Femur (tissue), 1 donor: Measurements from ENCODE around the gene KRI1.

Source experiments
- DNase-seq: peaks from one replicate; pipeline ENCODE4 v3.0.0-alpha.2; 2017

KRI1 gene

GRCh38 chr19:10565567-10566407 lies at the start of gene KRI1:
Gene KRI1, minus strand, starts transcription at chr19:10566010. Its CDS starts 11 bp downstream, at chr19:10565999.
- peak; percentile 99 for DNase-seq

GRCh38 chr19:10612499-10613119 lies 46.8 kb upstream of the KRI1 start:
- DNase-seq: peak; percentile 53

GRCh38 chr19:10611907-10612306 lies 46.1 kb upstream of the KRI1 start:
- no peak for DNase-seq

- no peak for DNase-seq
Measured at GRCh38 chr19:10604460-10604980, 38.7 kb upstream of the KRI1 start.

GRCh38 chr19:10603873-10604459 lies 38.2 kb upstream of the KRI1 start:
- DNase-seq: peak; percentile 64

GRCh38 chr19:10603084-10603872 lies 37.5 kb upstream of the KRI1 start:
- DNase-seq: peak; percentile 82

GRCh38 chr19:10602330-10603083 lies 36.7 kb upstream of the KRI1 start:
- peak; percentile 91 for DNase-seq

GRCh38 chr19:10601999-10602329 lies 36.2 kb upstream of the KRI1 start:
- no peak for DNase-seq

- no peak for DNase-seq
Measured at GRCh38 chr19:10600149-10600548, 34.3 kb upstream of the KRI1 start.

GRCh38 chr19:10593820-10594637 lies 28.2 kb upstream of the KRI1 start:
- DNase-seq: peak; percentile 56

GRCh38 chr19:10593148-10593547 lies 27.3 kb upstream of the KRI1 start:
- no peak for DNase-seq

GRCh38 chr19:10587839-10588150 lies 22.0 kb upstream of the KRI1 start:
- no peak for DNase-seq

GRCh38 chr19:10587022-10587838 lies 21.4 kb upstream of the KRI1 start, which contains the start of gene AP1M2:
Gene AP1M2, minus strand, starts transcription at chr19:10587312. Its CDS starts 81 bp downstream, at chr19:10587231.
- no peak for DNase-seq

- no peak for DNase-seq
Measured at GRCh38 chr19:10586396-10586795, 20.6 kb upstream of the KRI1 start.

GRCh38 chr19:10583036-10583776 lies 17.4 kb upstream of the KRI1 start:
- no peak for DNase-seq

GRCh38 chr19:10582091-10582490 lies 16.3 kb upstream of the KRI1 start:
- DNase-seq: no peak

GRCh38 chr19:10580979-10581631 lies 15.3 kb upstream of the KRI1 start:
- DNase-seq: peak; percentile 90

GRCh38 chr19:10577951-10578350 lies 12.1 kb upstream of the KRI1 start:
- no peak for DNase-seq
